Measurements from ENCODE around the gene DHRS3. TPM values are rescaled to one million over a fixed set of nuclear protein-coding genes. Genes with fewer than 3 reads are reported as not detected.

The DHRS3 gene
- total and polyA plus RNA-seq, 2 of the 13 experiments (the other 11 are each of a cell fraction or from before 2014, with no cell fraction given) = 48.5 to 90.5 TPM

DNA sequence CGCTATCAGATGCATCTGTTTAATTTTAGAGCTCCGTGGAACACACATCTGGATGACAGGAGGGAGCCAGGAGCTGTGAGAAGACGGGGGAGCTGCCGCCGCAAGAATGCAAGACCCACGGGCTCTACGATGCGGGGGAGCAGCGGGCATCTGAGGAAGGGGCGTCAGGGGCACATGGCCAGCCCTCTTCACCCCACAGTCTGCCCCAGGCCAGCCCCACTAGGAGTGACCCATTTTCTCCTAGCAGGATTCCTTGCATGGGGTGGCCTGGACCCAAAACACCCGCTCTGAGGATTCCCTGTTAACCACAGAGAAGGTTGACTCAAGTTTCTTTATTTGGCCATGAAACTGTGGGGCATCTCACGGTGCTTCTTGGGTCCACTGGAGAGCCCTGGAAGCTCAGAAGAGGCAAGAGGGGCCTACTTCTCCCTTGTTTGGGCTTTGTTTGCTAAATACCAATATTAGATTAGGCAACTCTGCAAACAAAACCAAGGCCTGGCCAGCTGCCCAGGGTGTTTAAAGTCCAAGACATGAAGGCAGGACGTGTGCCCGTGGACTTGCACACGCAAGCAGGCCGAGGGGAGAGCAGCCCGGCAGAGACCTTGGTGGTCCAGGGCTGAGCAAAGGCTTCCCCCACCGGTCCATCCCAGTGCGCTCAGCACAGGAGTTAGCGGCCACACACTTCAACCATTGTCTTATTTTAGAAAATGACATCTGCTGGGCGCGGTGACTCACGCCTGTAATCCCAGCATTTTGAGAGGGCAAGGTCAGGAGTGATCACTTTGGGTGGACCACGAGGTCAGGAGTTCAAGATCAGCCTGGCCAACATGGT is 89.8 kb downstream of the DHRS3 start (continued):
- TF ChIP-seq, protein P1, sequence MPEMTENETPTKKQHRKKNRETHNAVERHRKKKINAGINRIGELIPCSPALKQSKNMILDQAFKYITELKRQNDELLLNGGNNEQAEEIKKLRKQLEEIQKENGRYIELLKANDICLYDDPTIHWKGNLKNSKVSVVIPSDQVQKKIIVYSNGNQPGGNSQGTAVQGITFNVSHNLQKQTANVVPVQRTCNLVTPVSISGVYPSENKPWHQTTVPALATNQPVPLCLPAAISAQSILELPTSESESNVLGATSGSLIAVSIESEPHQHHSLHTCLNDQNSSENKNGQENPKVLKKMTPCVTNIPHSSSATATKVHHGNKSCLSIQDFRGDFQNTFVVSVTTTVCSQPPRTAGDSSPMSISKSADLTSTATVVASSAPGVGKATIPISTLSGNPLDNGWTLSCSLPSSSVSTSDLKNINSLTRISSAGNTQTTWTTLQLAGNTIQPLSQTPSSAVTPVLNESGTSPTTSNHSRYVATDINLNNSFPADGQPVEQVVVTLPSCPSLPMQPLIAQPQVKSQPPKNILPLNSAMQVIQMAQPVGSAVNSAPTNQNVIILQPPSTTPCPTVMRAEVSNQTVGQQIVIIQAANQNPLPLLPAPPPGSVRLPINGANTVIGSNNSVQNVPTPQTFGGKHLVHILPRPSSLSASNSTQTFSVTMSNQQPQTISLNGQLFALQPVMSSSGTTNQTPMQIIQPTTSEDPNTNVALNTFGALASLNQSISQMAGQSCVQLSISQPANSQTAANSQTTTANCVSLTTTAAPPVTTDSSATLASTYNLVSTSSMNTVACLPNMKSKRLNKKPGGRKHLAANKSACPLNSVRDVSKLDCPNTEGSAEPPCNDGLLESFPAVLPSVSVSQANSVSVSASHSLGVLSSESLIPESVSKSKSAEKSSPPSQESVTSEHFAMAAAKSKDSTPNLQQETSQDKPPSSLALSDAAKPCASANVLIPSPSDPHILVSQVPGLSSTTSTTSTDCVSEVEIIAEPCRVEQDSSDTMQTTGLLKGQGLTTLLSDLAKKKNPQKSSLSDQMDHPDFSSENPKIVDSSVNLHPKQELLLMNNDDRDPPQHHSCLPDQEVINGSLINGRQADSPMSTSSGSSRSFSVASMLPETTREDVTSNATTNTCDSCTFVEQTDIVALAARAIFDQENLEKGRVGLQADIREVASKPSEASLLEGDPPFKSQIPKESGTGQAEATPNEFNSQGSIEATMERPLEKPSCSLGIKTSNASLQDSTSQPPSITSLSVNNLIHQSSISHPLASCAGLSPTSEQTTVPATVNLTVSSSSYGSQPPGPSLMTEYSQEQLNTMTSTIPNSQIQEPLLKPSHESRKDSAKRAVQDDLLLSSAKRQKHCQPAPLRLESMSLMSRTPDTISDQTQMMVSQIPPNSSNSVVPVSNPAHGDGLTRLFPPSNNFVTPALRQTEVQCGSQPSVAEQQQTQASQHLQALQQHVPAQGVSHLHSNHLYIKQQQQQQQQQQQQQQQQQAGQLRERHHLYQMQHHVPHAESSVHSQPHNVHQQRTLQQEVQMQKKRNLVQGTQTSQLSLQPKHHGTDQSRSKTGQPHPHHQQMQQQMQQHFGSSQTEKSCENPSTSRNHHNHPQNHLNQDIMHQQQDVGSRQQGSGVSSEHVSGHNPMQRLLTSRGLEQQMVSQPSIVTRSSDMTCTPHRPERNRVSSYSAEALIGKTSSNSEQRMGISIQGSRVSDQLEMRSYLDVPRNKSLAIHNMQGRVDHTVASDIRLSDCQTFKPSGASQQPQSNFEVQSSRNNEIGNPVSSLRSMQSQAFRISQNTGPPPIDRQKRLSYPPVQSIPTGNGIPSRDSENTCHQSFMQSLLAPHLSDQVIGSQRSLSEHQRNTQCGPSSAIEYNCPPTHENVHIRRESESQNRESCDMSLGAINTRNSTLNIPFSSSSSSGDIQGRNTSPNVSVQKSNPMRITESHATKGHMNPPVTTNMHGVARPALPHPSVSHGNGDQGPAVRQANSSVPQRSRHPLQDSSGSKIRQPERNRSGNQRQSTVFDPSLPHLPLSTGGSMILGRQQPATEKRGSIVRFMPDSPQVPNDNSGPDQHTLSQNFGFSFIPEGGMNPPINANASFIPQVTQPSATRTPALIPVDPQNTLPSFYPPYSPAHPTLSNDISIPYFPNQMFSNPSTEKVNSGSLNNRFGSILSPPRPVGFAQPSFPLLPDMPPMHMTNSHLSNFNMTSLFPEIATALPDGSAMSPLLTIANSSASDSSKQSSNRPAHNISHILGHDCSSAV (CRISPR knock-in tag; IDR thresholded peaks at IDR 0.05; ENCODE audit: borderline replicate concordance) = no peak
- TF ChIP-seq GRHL1 (CRISPR knock-in tag; conservative IDR thresholded peaks at IDR 0.05) (no peak), RARG (CRISPR knock-in tag; IDR thresholded peaks at IDR 0.05; ENCODE audit: low read depth) (no peak), ZNF550 (CRISPR knock-in tag; IDR thresholded peaks at IDR 0.05; ENCODE audit: borderline replicate concordance) (no peak), ZNF672 (CRISPR knock-in tag; IDR thresholded peaks at IDR 0.05) (no peak), HNRNPUL1 (IDR thresholded peaks at IDR 0.05; ENCODE audit: low read depth, low read length) (no peak), TARDBP (CRISPR knock-in tag; IDR thresholded peaks at IDR 0.05) (peak; percentile 91), ZFP37 (CRISPR knock-in tag; IDR thresholded peaks at IDR 0.05; ENCODE audit: borderline replicate concordance) (0 out of 2 replicates have a peak, but pooled peaks have one; percentile 58), MAZ (IDR thresholded peaks at IDR 0.05; ENCODE audit: borderline replicate concordance, low read depth, low read length) (peak; percentile 18; the same call in 1 of the 2 replicates), MAZ (CRISPR knock-in tag; IDR thresholded peaks at IDR 0.05; ENCODE audit: low read depth) (peak; percentile 67; the same call in 1 of the 2 replicates), ZNF260 (CRISPR knock-in tag; IDR thresholded peaks at IDR 0.05; ENCODE audit: borderline replicate concordance, low read depth) (no peak), FOXP1 (IDR thresholded peaks at IDR 0.05) (no peak), FOXP1 (CRISPR knock-in tag; IDR thresholded peaks at IDR 0.05) (peak; percentile 92), HOXA9 (CRISPR knock-in tag; IDR thresholded peaks at IDR 0.05; ENCODE audit: borderline replicate concordance) (no peak)
- TF ChIP-seq, protein P2, sequence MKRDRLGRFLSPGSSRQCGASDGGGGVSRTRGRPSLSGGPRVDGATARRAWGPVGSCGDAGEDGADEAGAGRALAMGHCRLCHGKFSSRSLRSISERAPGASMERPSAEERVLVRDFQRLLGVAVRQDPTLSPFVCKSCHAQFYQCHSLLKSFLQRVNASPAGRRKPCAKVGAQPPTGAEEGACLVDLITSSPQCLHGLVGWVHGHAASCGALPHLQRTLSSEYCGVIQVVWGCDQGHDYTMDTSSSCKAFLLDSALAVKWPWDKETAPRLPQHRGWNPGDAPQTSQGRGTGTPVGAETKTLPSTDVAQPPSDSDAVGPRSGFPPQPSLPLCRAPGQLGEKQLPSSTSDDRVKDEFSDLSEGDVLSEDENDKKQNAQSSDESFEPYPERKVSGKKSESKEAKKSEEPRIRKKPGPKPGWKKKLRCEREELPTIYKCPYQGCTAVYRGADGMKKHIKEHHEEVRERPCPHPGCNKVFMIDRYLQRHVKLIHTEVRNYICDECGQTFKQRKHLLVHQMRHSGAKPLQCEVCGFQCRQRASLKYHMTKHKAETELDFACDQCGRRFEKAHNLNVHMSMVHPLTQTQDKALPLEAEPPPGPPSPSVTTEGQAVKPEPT (CRISPR knock-in tag; IDR thresholded peaks at IDR 0.05; ENCODE audit: low read depth) = no peak
- TF ChIP-seq, protein P3, sequence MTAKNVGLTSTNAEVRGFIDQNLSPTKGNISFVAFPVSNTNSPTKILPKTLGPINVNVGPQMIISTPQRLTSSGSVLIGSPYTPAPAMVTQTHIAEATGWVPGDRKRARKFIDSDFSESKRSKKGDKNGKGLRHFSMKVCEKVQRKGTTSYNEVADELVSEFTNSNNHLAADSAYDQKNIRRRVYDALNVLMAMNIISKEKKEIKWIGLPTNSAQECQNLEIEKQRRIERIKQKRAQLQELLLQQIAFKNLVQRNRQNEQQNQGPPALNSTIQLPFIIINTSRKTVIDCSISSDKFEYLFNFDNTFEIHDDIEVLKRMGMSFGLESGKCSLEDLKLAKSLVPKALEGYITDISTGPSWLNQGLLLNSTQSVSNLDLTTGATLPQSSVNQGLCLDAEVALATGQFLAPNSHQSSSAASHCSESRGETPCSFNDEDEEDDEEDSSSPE (CRISPR knock-in tag; IDR thresholded peaks at IDR 0.05) = peak; percentile 33; the same call in 1 of the 2 replicates
